Naive thymus-derived CD8-positive, alpha-beta T cell (primary cell): ENCODE measurements around the gene ADGRG4. TPM values are rescaled to one million over a fixed set of nuclear protein-coding genes. Genes with fewer than 3 reads are reported as not detected.
A peak's percentile ranks its signal among the peaks of the same experiment; 100 is the strongest.
"Not testable (repeated sequence)": the region's sequence is repeated elsewhere in the genome, so short reads cannot be mapped to it uniquely, and the experiment has no call there.

ENCODE experiments used
- ATAC-seq, 2 donors: fragments of 150-1000 bp; cut with Tn5 transposase in 1 of 2; sonication (Bioruptor Pico), chemical (Tn5 transposase) in 1 of 2; 1 replicate in 1 of 2; 2 replicates in 1 of 2; pipeline ENCODE4 v1.10.0; 2021; ENCODE audit warnings: mild to moderate bottlenecking in 2 of 2, moderate library complexity in 2 of 2
- POLR2A ChIA-PET: fragments of 350-600 bp; sonication (Branson Sonifier 250); formaldehyde crosslinking; loops from one replicate; lab custom pipeline; 2021; ENCODE audit warnings: antibody characterized with exemption; lab: Charles Lee
- DNase-seq, 10 donors: peaks; one replicate each; pipeline versions ENCODE4 v3.0.0 to v3.0.0-alpha.2; 2020 to 2022
- H3K27ac Mint-ChIP-seq, 10 donors: one replicate each; pipeline ENCODE4 v1.8.0; 2020 to 2022; ENCODE audit warnings: mild to moderate bottlenecking in 10 of 10, mixed read lengths in 10 of 10, moderate library complexity in 4 of 10, inconsistent platforms in 1 of 10
- H3K27me3 Mint-ChIP-seq, 5 donors: one replicate each; pipeline ENCODE4 v1.8.0; 2021 to 2022; ENCODE audit warnings: mixed read lengths in 5 of 5
- H3K36me3 Mint-ChIP-seq, 3 donors: one replicate each; pipeline ENCODE4 v1.8.0; 2020 to 2022; ENCODE audit warnings: mixed read lengths in 3 of 3, mild to moderate bottlenecking in 2 of 3, inconsistent platforms in 1 of 3
- H3K4me1 Mint-ChIP-seq, 4 donors: one replicate each; pipeline ENCODE4 v1.8.0; 2021 to 2022; ENCODE audit warnings: mixed read lengths in 4 of 4
- H3K4me3 Mint-ChIP-seq, 10 donors: one replicate each; pipeline ENCODE4 v1.8.0; 2020 to 2022; ENCODE audit warnings: mild to moderate bottlenecking in 10 of 10, mixed read lengths in 10 of 10, moderate library complexity in 6 of 10, inconsistent platforms in 1 of 10
- H3K9me3 Mint-ChIP-seq, 9 donors: one replicate each; pipeline ENCODE4 v1.8.0; 2020 to 2022; ENCODE audit warnings: mixed read lengths in 9 of 9, mild to moderate bottlenecking in 3 of 9, inconsistent platforms in 1 of 9, moderate library complexity in 1 of 9
- polyA plus RNA-seq, 3 donors: library from polyadenylated mRNA; unstranded; fragments of 300-500 nt; fragmentation: Illumina TruSeq; gene quantifications; one replicate each; pipeline ENCODE4 v1.2.3, GENCODE V29; 2021
- total RNA-seq, 8 experiments: library from RNA in 2 of 8; stranded (reverse) in 2 of 8; gene quantifications; one replicate each; pipeline ENCODE4 v1.2.3 and lab custom pipeline; 2021 to 2026

The ADGRG4 gene
- total and polyA plus RNA-seq, 5 experiments from 2014 or later: not detected

DNA sequence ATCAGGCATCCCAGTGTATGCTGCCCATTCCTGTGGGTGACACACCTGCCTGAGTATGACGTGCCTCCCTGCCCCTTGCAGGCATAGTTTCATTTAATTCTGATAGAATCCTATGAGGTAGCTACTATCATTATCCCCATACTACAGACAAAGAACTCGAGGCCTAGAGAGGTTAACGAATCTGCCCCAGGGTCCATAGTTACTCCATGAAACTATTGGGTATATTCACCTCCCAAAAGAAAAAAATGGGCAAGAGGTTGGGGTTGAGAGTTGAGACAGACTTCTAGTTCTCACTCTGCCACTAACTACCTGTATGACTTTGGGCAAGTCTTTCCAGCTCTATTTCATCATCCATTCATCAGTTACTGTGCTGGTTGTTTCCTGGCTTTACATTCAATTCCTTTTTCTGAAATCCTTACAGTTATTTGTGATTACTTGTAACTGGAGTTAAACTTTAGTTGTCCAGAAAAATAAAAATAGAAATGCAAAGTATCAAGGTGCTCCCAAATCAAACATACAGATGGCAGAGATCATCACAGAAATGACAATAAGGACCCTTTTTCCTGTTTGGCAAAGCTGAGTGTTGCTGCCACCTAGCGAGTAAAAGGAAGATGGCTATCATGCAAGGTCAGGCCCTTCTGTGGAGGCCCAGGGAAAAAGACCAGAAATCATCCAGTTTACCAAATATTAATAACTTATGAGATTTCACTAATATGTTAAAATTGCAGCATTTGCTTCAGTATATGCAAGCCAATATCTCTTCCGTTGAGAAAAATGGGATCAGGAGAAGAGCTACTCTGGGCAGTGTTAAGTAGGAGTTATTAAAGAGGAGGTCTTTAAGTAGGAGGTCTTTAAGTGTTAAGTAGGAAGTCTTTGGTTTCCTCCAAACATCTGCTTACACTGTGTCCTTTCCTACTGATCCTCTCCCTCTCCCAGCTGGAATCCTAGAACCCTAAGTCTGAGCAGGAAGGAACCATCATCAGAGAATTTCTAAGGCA, 32.4 kb upstream of the ADGRG4 start:
- H3K4me3 Mint-ChIP-seq: no peak overlapping the region
- no peaks in the 10 kb centered on the region for H3K27me3 Mint-ChIP-seq
- H3K36me3 Mint-ChIP-seq: no peaks in the 10 kb centered on the region
- ATAC-seq: peak; percentile 57 to 69
- H3K9me3 Mint-ChIP-seq: no peaks in the 10 kb centered on the region
- H3K4me1 Mint-ChIP-seq: peaks cover 0 to 5% (median 2%) of the 10 kb centered on the region in 4 donors
- peak in 9 of 10 donors; percentile 5 to 54 (median 33) for DNase-seq
- no peak overlapping the region for H3K27ac Mint-ChIP-seq
- POLR2A ChIA-PET: no interaction called here

DNA sequence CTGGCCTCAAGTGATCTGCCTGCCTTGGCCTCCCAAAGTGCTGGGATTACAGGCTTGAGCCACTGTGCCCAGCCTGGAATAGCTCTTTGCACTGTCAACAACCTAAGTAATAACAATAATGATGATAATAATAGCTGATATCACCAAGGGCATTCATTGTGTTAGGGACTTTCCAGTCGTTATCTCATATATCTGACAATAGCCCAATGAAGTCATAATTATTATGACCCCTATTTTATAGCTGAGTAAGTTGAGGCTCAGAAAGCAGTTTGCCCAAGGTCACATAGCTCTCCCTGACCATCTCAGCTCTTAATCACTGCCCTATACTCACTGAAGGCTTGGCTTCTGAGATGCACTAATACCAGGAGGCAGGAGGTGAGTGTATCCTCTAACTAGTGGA, 30.8 kb upstream of the ADGRG4 start:
- H3K4me3 Mint-ChIP-seq: no peak overlapping the region
- ATAC-seq: no peak
- no peak overlapping the region for H3K27ac Mint-ChIP-seq
- peaks cover 0 to 5% (median 2%) of the 10 kb centered on the region in 4 donors for H3K4me1 Mint-ChIP-seq
- H3K9me3 Mint-ChIP-seq: no peaks in the 10 kb centered on the region
- POLR2A ChIA-PET: no interaction called here
- no peaks in the 10 kb centered on the region for H3K27me3 Mint-ChIP-seq
- H3K36me3 Mint-ChIP-seq: no peaks in the 10 kb centered on the region
- no peak for DNase-seq

- no peaks in the 10 kb centered on the region for H3K27me3 Mint-ChIP-seq
Measured at GRCh38 chrX:136271300-136271699, 29.5 kb upstream of the ADGRG4 start.

GRCh38 chrX:136272325-136272724, 28.4 kb upstream of the ADGRG4 start:
- H3K9me3 Mint-ChIP-seq: no peaks in the 10 kb centered on the region
- POLR2A ChIA-PET: no interaction called here

More at GRCh38 chrX:136271300-136271699, 29.5 kb upstream of the ADGRG4 start:
- Mint-ChIP-seq H3K9me3 (no peaks in the 10 kb centered on the region), H3K4me1 (peaks cover 0 to 5% (median 2%) of the 10 kb centered on the region in 4 donors), H3K27ac (peak overlapping the region in 1 of 10 donors; percentile 20), H3K4me3 (no peak overlapping the region), H3K36me3 (no peaks in the 10 kb centered on the region)
- DNase-seq: no peak
- POLR2A ChIA-PET: interaction anchor here (0.6 kb wide), 1 partner anchor 666 kb away, joined by 5 read pairs; no protein-coding TSS in a partner anchor
- no peak for ATAC-seq

DNA sequence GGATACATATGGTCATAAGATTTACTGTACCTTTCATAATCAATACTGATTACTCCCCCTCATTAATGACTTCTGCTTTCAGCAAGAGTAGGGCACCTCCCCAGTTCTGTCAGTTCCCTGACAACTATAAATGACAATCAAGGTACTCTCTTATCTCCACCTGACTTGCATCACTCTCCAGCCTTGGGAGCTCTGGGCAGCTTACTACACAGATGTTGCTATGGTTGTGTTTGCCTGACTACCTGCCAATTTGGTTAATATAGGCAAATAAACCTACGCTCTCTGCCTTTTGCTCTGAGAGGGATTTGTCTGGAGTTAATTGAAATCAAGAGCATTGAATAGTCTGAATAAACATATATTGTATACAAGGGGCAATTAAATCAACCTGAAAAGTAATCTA, 26.8 kb upstream of the ADGRG4 start:
- Mint-ChIP-seq H3K9me3 (no peaks in the 10 kb centered on the region), H3K27ac (no peak overlapping the region), H3K4me3 (no peak overlapping the region), H3K4me1 (peaks cover 0 to 5% (median 2%) of the 10 kb centered on the region in 4 donors), H3K27me3 (no peaks in the 10 kb centered on the region), H3K36me3 (no peaks in the 10 kb centered on the region)
- DNase-seq (no peak), ATAC-seq (no peak)
- POLR2A ChIA-PET: no interaction called here

More at GRCh38 chrX:136272325-136272724, 28.4 kb upstream of the ADGRG4 start:
- no peaks in the 10 kb centered on the region for H3K27me3 Mint-ChIP-seq
- no peak overlapping the region for H3K4me3 Mint-ChIP-seq
- no peaks in the 10 kb centered on the region for H3K36me3 Mint-ChIP-seq
- ATAC-seq (no peak), DNase-seq (no peak)
- H3K27ac Mint-ChIP-seq: no peak overlapping the region
- H3K4me1 Mint-ChIP-seq: peaks cover 0 to 5% (median 2%) of the 10 kb centered on the region in 4 donors

DNA sequence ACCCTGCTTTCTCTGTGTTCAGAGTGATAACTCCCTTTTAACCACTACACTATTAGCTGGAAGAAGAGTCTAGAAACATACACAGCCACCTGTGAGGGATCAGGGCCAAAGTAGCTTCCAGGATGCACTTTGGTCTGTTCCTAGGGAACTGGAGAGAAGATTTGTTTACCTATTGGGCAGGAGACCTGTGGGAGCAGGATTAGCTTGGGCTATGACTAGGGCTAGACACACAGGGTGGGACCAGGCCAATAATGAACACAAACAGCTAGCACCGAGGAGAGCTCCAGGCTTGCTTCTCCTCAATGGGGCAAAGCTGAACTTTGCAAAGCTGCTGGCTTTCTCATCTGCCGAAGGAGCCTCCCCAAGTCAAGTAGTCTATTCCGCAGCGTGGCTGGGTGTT, 25.2 kb upstream of the ADGRG4 start:
- Mint-ChIP-seq H3K4me1 (peaks cover 0 to 5% (median 2%) of the 10 kb centered on the region in 4 donors), H3K4me3 (no peak overlapping the region), H3K27ac (no peak overlapping the region), H3K9me3 (no peaks in the 10 kb centered on the region), H3K36me3 (no peaks in the 10 kb centered on the region), H3K27me3 (no peaks in the 10 kb centered on the region)
- POLR2A ChIA-PET: no interaction called here
- no peak for DNase-seq
- ATAC-seq: no peak

- POLR2A ChIA-PET, H3K4me1 Mint-ChIP-seq, ATAC-seq: not testable (repeated sequence)
Measured at GRCh38 chrX:136286375-136286774, 14.4 kb upstream of the ADGRG4 start.

DNA sequence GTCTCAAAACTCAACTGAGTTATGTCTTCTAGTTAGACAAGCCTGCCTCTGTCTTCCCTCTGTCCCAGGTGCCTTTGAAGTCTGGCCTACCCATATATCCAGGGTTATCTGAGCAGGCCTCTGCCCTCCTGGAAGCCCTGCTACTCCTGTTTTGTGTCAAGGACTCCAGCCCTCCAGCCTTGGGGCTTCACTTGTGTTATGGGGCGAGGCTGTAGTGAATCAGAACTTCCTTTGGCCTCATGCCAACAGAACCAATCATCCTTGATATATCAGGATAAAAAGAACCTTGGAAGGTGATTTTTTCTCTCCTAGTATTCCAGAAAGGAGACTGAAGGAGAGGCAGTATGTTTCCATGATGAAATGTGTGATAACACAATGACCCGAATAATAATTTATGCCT, 8.9 kb upstream of the ADGRG4 start:
- no peak overlapping the region for H3K4me3 Mint-ChIP-seq
- H3K27me3 Mint-ChIP-seq: peaks cover 0 to 2% (median 0%) of the 10 kb centered on the region in 5 donors
- H3K4me1 Mint-ChIP-seq: no peaks in the 10 kb centered on the region
- DNase-seq: no peak
- no peaks in the 10 kb centered on the region for H3K9me3 Mint-ChIP-seq
- H3K36me3 Mint-ChIP-seq: no peaks in the 10 kb centered on the region
- H3K27ac Mint-ChIP-seq: no peak overlapping the region
- ATAC-seq: no peak
- POLR2A ChIA-PET: no interaction called here

More at GRCh38 chrX:136286375-136286774, 14.4 kb upstream of the ADGRG4 start:
- not testable (repeated sequence) for H3K4me3 Mint-ChIP-seq, DNase-seq, H3K27me3 Mint-ChIP-seq, H3K27ac Mint-ChIP-seq, H3K36me3 Mint-ChIP-seq, H3K9me3 Mint-ChIP-seq

GRCh38 chrX:136292656-136293055, 8.1 kb upstream of the ADGRG4 start:
- no peak overlapping the region for H3K27ac Mint-ChIP-seq
- H3K36me3 Mint-ChIP-seq: no peaks in the 10 kb centered on the region
- no peak overlapping the region for H3K4me3 Mint-ChIP-seq
- H3K27me3 Mint-ChIP-seq: peaks cover 0 to 2% (median 0%) of the 10 kb centered on the region in 5 donors
- H3K4me1 Mint-ChIP-seq: no peaks in the 10 kb centered on the region
- no peak for ATAC-seq
- POLR2A ChIA-PET: no interaction called here
- H3K9me3 Mint-ChIP-seq: no peaks in the 10 kb centered on the region
- DNase-seq: no peak

GRCh38 chrX:136295380-136295779, 5.4 kb upstream of the ADGRG4 start:
- POLR2A ChIA-PET: no interaction called here
- DNase-seq: no peak

GRCh38 chrX:136303041-136303440, 2.3 kb downstream of the ADGRG4 start:
- Mint-ChIP-seq H3K4me3 (no peak overlapping the region), H3K27me3 (peaks cover 0 to 9% (median 0%) of the 10 kb centered on the region in 5 donors), H3K27ac (peak overlapping the region in 1 of 10 donors; percentile 72), H3K36me3 (no peaks in the 10 kb centered on the region), H3K9me3 (peaks cover 0 to 4% (median 0%) of the 10 kb centered on the region in 9 donors), H3K4me1 (no peaks in the 10 kb centered on the region)
- POLR2A ChIA-PET: no interaction called here
- no peak for DNase-seq
- no peak for ATAC-seq

More at GRCh38 chrX:136295380-136295779, 5.4 kb upstream of the ADGRG4 start:
- Mint-ChIP-seq H3K36me3 (no peaks in the 10 kb centered on the region), H3K4me1 (no peaks in the 10 kb centered on the region), H3K27ac (no peak overlapping the region), H3K4me3 (no peak overlapping the region), H3K27me3 (peaks cover 0 to 2% (median 0%) of the 10 kb centered on the region in 5 donors), H3K9me3 (peaks cover 0 to 4% (median 0%) of the 10 kb centered on the region in 9 donors)
- no peak for ATAC-seq

DNA sequence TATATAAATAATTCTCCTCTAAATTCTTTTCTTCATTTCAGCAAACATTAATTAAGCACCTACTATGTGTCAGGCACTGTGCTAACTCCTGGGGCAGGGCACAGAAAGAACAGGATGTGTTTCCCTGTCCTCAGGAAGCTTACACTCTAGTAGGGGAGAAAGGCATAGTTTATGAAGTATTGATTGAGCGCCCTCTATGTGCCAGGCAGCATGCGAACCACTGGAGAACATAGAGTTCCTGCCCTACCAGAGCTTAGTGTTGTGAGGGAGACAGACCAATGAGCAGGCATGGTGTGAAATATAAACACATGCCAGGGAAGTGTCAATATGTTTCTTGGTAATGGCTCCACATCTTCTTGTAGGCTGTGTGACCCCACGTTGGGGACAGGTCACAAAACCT, 3.7 kb downstream of the ADGRG4 start:
- no peak overlapping the region for H3K27ac Mint-ChIP-seq
- no peak overlapping the region for H3K4me3 Mint-ChIP-seq
- DNase-seq: no peak
- no peaks in the 10 kb centered on the region for H3K36me3 Mint-ChIP-seq
- ATAC-seq: no peak
- H3K9me3 Mint-ChIP-seq: peaks cover 0 to 4% (median 0%) of the 10 kb centered on the region in 9 donors
- POLR2A ChIA-PET: no interaction called here
- H3K4me1 Mint-ChIP-seq: no peaks in the 10 kb centered on the region
- peaks cover 0 to 9% (median 0%) of the 10 kb centered on the region in 5 donors for H3K27me3 Mint-ChIP-seq

GRCh38 chrX:136306182-136306581, 5.4 kb downstream of the ADGRG4 start:
- DNase-seq (no peak), ATAC-seq (no peak)
- peaks cover 0 to 9% (median 1%) of the 10 kb centered on the region in 5 donors for H3K27me3 Mint-ChIP-seq
- H3K9me3 Mint-ChIP-seq: peaks cover 0 to 2% (median 0%) of the 10 kb centered on the region in 9 donors
- H3K27ac Mint-ChIP-seq: no peak overlapping the region
- no peaks in the 10 kb centered on the region for H3K36me3 Mint-ChIP-seq
- H3K4me1 Mint-ChIP-seq: no peaks in the 10 kb centered on the region
- no peak overlapping the region for H3K4me3 Mint-ChIP-seq
- POLR2A ChIA-PET: no interaction called here
